OCI-LY7 (cell line): Measurements from ENCODE around the gene PLEKHH1. TPM values are rescaled to one million over a fixed set of nuclear protein-coding genes. Genes with fewer than 3 reads are reported as not detected.

Source experiments
- BruUV-seq: library from RNA; stranded (reverse); fragments of 400-500 nt; replicated peaks from 2 replicates; lab custom pipeline; 2021; lab: Mats Ljungman, UMichigan
- CTCF ChIA-PET: fragments of 300-600 bp; sonication (Branson Sonifier 250); formaldehyde crosslinking; loops from one replicate; lab custom pipeline; 2022; ENCODE audit warnings: antibody characterized with exemption; ENCODE audit not compliant: unreplicated experiment; lab: Charles Lee
- POLR2A ChIA-PET: fragments of 300-600 bp; sonication (Branson Sonifier 250); formaldehyde crosslinking; loops from one replicate; lab custom pipeline; 2022; ENCODE audit warnings: antibody characterized with exemption; lab: Charles Lee
- DNase-seq: peaks from one replicate; pipeline ENCODE4 v3.0.0-alpha.2; 2015; ENCODE audit warnings: low spot score
- H2AFZ ChIP-seq: fragments of 200-600 bp; sonication (generic), shearing (Covaris generic); 2 replicates; pipeline ENCODE4 v1.6.1; 2014; ENCODE audit warnings: mild to moderate bottlenecking, antibody characterized with exemption, low read length, moderate library complexity
- H3K27ac ChIP-seq: fragments of 200-600 bp; sonication (generic); 2 replicates; pipeline ENCODE4 v1.5.1; 2014; ENCODE audit warnings: mixed run types, low read depth, mild to moderate bottlenecking, moderate library complexity, low read length, inconsistent platforms; ENCODE audit not compliant: poor library complexity, severe bottlenecking
- H3K36me3 ChIP-seq: fragments of 200-600 bp; sonication (generic); 2 replicates; pipeline ENCODE4 v1.6.1; 2014; ENCODE audit warnings: mild to moderate bottlenecking, antibody characterized with exemption, low read length, moderate library complexity, mixed read lengths; ENCODE audit not compliant: insufficient read depth
- H3K4me1 ChIP-seq: fragments of 200-600 bp; sonication (generic); 2 replicates; pipeline ENCODE4 v1.5.1; 2014; ENCODE audit warnings: mild to moderate bottlenecking, low read length; ENCODE audit not compliant: insufficient read depth, poor library complexity, severe bottlenecking
- H3K4me2 ChIP-seq: fragments of 200-600 bp; sonication (generic); 2 replicates; pipeline ENCODE4 v1.6.1; 2014; ENCODE audit warnings: mild to moderate bottlenecking, low read length
- H3K4me3 ChIP-seq: fragments of 200-600 bp; sonication (generic); 2 replicates; pipeline ENCODE4 v1.5.1; 2014; ENCODE audit warnings: mild to moderate bottlenecking, low read depth, low read length; ENCODE audit not compliant: poor library complexity, severe bottlenecking
- H3K79me2 ChIP-seq: fragments of 200-600 bp; sonication (generic); 2 replicates; pipeline ENCODE4 v1.6.1; 2016; ENCODE audit warnings: low read depth, mild to moderate bottlenecking, low read length, moderate library complexity, mixed read lengths; ENCODE audit not compliant: insufficient read depth
- H3K9me2 ChIP-seq: fragments of 200-600 bp; sonication (generic); 2 replicates; pipeline ENCODE4 v1.6.1; 2016; ENCODE audit warnings: mild to moderate bottlenecking, low read length, mixed read lengths; ENCODE audit not compliant: insufficient read depth
- H3K9me3 ChIP-seq: fragments of 200-600 bp; sonication (generic); 2 replicates; pipeline ENCODE4 v1.6.1; 2014; ENCODE audit warnings: mild to moderate bottlenecking, mixed run types, low read length, mixed read lengths
- H4K20me1 ChIP-seq: fragments of 200-600 bp; sonication (generic); 2 replicates; pipeline ENCODE4 v1.6.1; 2014; ENCODE audit warnings: mild to moderate bottlenecking, antibody characterized with exemption, low read length, moderate library complexity, mixed read lengths; ENCODE audit not compliant: insufficient read depth
- EZH2phosphoT487 ChIP-seq: fragments of 200-600 bp; sonication (generic); IDR thresholded peaks from 2 replicates; pipeline ENCODE4 v1.6.1; 2018; ENCODE audit warnings: low read depth, borderline replicate concordance, mild to moderate bottlenecking, mixed run types, antibody characterized with exemption, low read length, moderate library complexity, mixed read lengths
- intact Hi-C: fragments of 100-400 bp; cut with micrococcal nuclease; formaldehyde crosslinking; loops from one replicate; pipeline ENCODE4 v1.10.0; 2022; ENCODE audit not compliant: unreplicated experiment
- total RNA-seq, 2 experiments: library from RNA; depleted of rRNA in 1 of 2; stranded (reverse); fragments of >200 nt in 1 of 2; shearing (Covaris generic) in 1 of 2; gene quantifications; 2 replicates each; pipeline ENCODE4 v1.2.3, GENCODE V29; 2014 to 2022
- TF ChIP-seq, protein P1 (sequence below): fragments of 200-600 bp; sonication (generic); conservative IDR thresholded peaks from 2 replicates; pipeline ENCODE4 v1.5.1; 2014; ENCODE audit warnings: mild to moderate bottlenecking, antibody characterized with exemption, low read length, moderate library complexity, mixed read lengths

PLEKHH1 gene
- total RNA-seq, 2 experiments from 2014 or later: not detected

DNA sequence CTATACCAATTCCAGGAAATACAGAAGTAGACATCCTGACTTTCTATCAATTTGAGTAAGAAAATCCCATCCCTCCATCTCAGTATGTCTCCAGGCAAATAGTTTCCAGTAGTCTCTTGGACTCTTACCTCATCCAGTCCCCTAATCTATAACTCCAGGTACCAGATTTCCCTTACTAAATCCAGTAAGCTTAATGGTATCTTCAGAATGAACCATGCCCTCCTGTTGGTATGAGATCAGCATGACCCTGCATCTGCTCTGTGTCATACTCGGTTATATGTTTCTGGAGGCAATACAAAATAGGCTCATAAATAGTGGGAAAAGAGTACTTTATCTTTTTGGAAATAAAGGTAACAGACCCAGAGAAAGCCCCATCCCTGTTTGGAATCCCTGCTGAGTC, 48.6 kb downstream of the PLEKHH1 start:
- ChIA-PET POLR2A (interaction anchor here (0.5 to 0.6 kb wide), 2 partner anchors 61 to 226 kb away, joined by 4 to 5 read pairs; no protein-coding TSS in a partner anchor), CTCF (interaction anchor here (1.1 kb wide), 1 partner anchor 123 kb away, joined by 4 read pairs; no protein-coding TSS in a partner anchor)
- H3K4me2 ChIP-seq: no peak overlapping the region
- TF ChIP-seq, protein P1, sequence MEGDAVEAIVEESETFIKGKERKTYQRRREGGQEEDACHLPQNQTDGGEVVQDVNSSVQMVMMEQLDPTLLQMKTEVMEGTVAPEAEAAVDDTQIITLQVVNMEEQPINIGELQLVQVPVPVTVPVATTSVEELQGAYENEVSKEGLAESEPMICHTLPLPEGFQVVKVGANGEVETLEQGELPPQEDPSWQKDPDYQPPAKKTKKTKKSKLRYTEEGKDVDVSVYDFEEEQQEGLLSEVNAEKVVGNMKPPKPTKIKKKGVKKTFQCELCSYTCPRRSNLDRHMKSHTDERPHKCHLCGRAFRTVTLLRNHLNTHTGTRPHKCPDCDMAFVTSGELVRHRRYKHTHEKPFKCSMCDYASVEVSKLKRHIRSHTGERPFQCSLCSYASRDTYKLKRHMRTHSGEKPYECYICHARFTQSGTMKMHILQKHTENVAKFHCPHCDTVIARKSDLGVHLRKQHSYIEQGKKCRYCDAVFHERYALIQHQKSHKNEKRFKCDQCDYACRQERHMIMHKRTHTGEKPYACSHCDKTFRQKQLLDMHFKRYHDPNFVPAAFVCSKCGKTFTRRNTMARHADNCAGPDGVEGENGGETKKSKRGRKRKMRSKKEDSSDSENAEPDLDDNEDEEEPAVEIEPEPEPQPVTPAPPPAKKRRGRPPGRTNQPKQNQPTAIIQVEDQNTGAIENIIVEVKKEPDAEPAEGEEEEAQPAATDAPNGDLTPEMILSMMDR: no peak
- TF ChIP-seq EZH2phosphoT487: no peak
- H3K9me3 ChIP-seq: no peaks in the 10 kb centered on the region
- no peak overlapping the region for H3K4me3 ChIP-seq
- no peak for DNase-seq
- no peaks in the 10 kb centered on the region for H3K36me3 ChIP-seq
- no TSS peak for BruUV-seq
- no peaks in the 10 kb centered on the region for H3K79me2 ChIP-seq
- no peak overlapping the region for H3K27ac ChIP-seq
- no peak overlapping the region for H2AFZ ChIP-seq
- no peaks in the 10 kb centered on the region for H3K4me1 ChIP-seq
- no peaks in the 10 kb centered on the region for H4K20me1 ChIP-seq
- intact Hi-C loops: no loop called here
- H3K9me2 ChIP-seq: no peaks in the 10 kb centered on the region

DNA sequence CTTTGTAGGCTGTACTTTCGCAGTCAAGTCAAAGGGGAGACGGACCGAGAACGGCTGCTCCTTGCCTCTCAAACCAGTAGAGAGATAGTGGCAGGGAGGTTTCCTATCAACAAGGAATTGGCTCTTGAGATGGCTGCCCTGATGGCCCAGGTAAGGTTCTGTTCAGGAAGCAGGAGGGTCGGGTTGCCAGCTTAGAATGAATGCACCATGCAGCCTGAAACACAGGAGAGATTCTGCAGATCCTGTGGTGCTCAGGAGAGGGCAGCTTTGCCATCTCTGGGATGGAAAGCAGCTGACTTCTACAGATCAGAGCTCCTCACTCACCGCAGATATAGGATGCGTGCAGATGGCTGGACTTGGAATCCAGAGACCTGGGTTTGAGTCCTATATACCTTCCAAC, 49.0 kb downstream of the PLEKHH1 start:
- no peaks in the 10 kb centered on the region for H3K9me3 ChIP-seq
- ChIA-PET CTCF (interaction anchor here (1.1 kb wide), 1 partner anchor 122 kb away, joined by 4 read pairs; no protein-coding TSS in a partner anchor), POLR2A (interaction anchor here (0.5 kb wide), 1 partner anchor 60 kb away, joined by 5 read pairs; no protein-coding TSS in a partner anchor)
- TF ChIP-seq EZH2phosphoT487: no peak
- TF ChIP-seq, protein P1: 0 out of 2 replicates have a peak, but pooled peaks have one; percentile 20
- DNase-seq: no peak
- no peak overlapping the region for H2AFZ ChIP-seq
- H3K4me2 ChIP-seq: no peak overlapping the region
- H3K4me3 ChIP-seq: no peak overlapping the region
- no peaks in the 10 kb centered on the region for H3K79me2 ChIP-seq
- intact Hi-C loops: no loop called here
- H3K9me2 ChIP-seq: no peaks in the 10 kb centered on the region
- no peaks in the 10 kb centered on the region for H4K20me1 ChIP-seq
- no TSS peak for BruUV-seq
- H3K4me1 ChIP-seq: no peaks in the 10 kb centered on the region
- H3K36me3 ChIP-seq: no peaks in the 10 kb centered on the region
- no peak overlapping the region for H3K27ac ChIP-seq
